A549 (cell line): Measurements from ENCODE around the gene LSM4. TPM values are rescaled to one million over a fixed set of nuclear protein-coding genes. Genes with fewer than 3 reads are reported as not detected.

Experiments
- ATAC-seq, 2 experiments: fragments of 200-7000 bp in 1 of 2; fragments of >200 bp in 1 of 2; cut with Nextera tagmentation in 1 of 2; cut with Tn5 transposase in 1 of 2; 3 replicates each; pipeline versions ENCODE4 v1.8.0 to v1.9.1; 2018 to 2020; ENCODE audit warnings: mild to moderate bottlenecking in 1 of 2, moderate library complexity in 1 of 2
- CTCF ChIA-PET: fragments of 300-600 bp; sonication (Branson Sonifier 250); formaldehyde crosslinking; extraction: SDS; loops from one replicate; lab custom pipeline; 2021; ENCODE audit warnings: antibody characterized with exemption, inconsistent platforms; lab: Yijun Ruan, JAX
- POLR2A ChIA-PET: fragments of 350-600 bp; formaldehyde crosslinking; extraction: SDS; loops from one replicate; lab custom pipeline; 2021; ENCODE audit warnings: antibody characterized with exemption, inconsistent platforms; lab: Yijun Ruan, JAX
- DNase-seq, 2 experiments: peaks; one replicate each; pipeline versions ENCODE4 v3.0.0 to v3.0.0-alpha.2; 2011 to 2016; ENCODE audit warnings: low read depth in 1 of 2, low spot score in 1 of 2
- FAIRE-seq: peaks from 2 replicates; lab custom pipeline; 2011; peaks lifted over from hg19 to GRCh38; lab: Jason Lieb, UNC
- H3K27ac ChIP-seq, 2 experiments: fragments of >200 bp; sonication (Bioruptor Twin); formaldehyde crosslinking; 3 replicates each; pipeline ENCODE4 v1.5.1; 2016 to 2017
- H3K4me1 ChIP-seq: fragments of >200 bp; sonication (Bioruptor Twin); formaldehyde crosslinking; 3 replicates; pipeline ENCODE4 v1.6.1; 2016
- H3K4me2 ChIP-seq: fragments of >200 bp; sonication (Bioruptor Twin); formaldehyde crosslinking; 3 replicates; pipeline ENCODE4 v1.6.1; 2016
- H3K4me3 ChIP-seq: fragments of >200 bp; sonication (Bioruptor Twin); formaldehyde crosslinking; 3 replicates; pipeline ENCODE4 v1.5.1; 2016
- H3K9me3 ChIP-seq: fragments of >200 bp; sonication (Bioruptor Twin); formaldehyde crosslinking; 3 replicates; pipeline ENCODE4 v1.6.1; 2016
- CBX2 ChIP-seq: fragments of 200-600 bp; sonication (generic); IDR thresholded peaks from 2 replicates; pipeline ENCODE4 v1.6.1; 2016; ENCODE audit warnings: low read depth, mild to moderate bottlenecking, borderline replicate concordance
- CEBPB ChIP-seq, 2 experiments: fragments of >200 bp in 1 of 2; sonication (Bioruptor Twin) in 1 of 2; formaldehyde crosslinking in 1 of 2; IDR thresholded peaks; 2 replicates each; pipeline ENCODE4 v1.6.1; 2012 to 2016
- CTCF ChIP-seq: fragments of >200 bp; sonication (Bioruptor Twin); formaldehyde crosslinking; IDR thresholded peaks from 3 replicates; pipeline ENCODE4 v1.5.1; 2016
- E2F6 ChIP-seq: IDR thresholded peaks from 2 replicates; pipeline ENCODE4 v1.6.1; 2012; ENCODE audit warnings: low read depth, borderline replicate concordance
- EHF ChIP-seq: fragments of 250-450 bp; sonication (Bioruptor Pico); IDR thresholded peaks from 2 replicates; pipeline ENCODE4 v1.5.0; 2020; ENCODE audit warnings: mild to moderate bottlenecking
- ELK1 ChIP-seq: fragments of 150-350 bp; IDR thresholded peaks from 2 replicates; pipeline ENCODE4 v1.6.1; 2014; ENCODE audit warnings: low read depth, mild to moderate bottlenecking, low read length
- EP300 ChIP-seq, 2 experiments: fragments of >200 bp; sonication (Bioruptor Twin); formaldehyde crosslinking; IDR thresholded peaks; 2 replicates in 1 of 2; 3 replicates in 1 of 2; pipeline ENCODE4 v1.6.1; 2016 to 2017
- ESRRA ChIP-seq: fragments of 150-350 bp; IDR thresholded peaks from 2 replicates; pipeline ENCODE4 v1.6.1; 2014; ENCODE audit warnings: mild to moderate bottlenecking, low read length, borderline replicate concordance
- FOSL2 ChIP-seq, 2 experiments: fragments of 450-650 bp in 1 of 2; fragments of >200 bp in 1 of 2; sonication (Bioruptor Twin) in 1 of 2; formaldehyde crosslinking; IDR thresholded peaks; 2 replicates each; pipeline versions ENCODE4 v1.5.0 to v1.6.1; 2016 to 2020; ENCODE audit warnings: mild to moderate bottlenecking in 1 of 2, moderate library complexity in 1 of 2
- HOXB13 ChIP-seq: fragments of 250-450 bp; sonication (Bioruptor Pico); IDR thresholded peaks from 2 replicates; pipeline ENCODE4 v1.5.0; 2020; ENCODE audit warnings: low read depth, mild to moderate bottlenecking, moderate library complexity
- JUNB ChIP-seq: fragments of >200 bp; sonication (Bioruptor Twin); formaldehyde crosslinking; IDR thresholded peaks from 2 replicates; pipeline ENCODE4 v1.6.1; 2016
- KDM5A ChIP-seq: fragments of 200-600 bp; sonication (generic); IDR thresholded peaks from 2 replicates; pipeline ENCODE4 v1.6.1; 2016; ENCODE audit warnings: antibody characterized with exemption, mild to moderate bottlenecking
- MAFK ChIP-seq: fragments of 450-650 bp; IDR thresholded peaks from 2 replicates; pipeline ENCODE4 v1.6.1; 2014; ENCODE audit not compliant: partially characterized antibody
- NFE2L2 ChIP-seq: fragments of 150-350 bp; conservative IDR thresholded peaks from 2 replicates; pipeline ENCODE4 v1.6.1; 2014; ENCODE audit warnings: low read length
- REST ChIP-seq: fragments of 200-600 bp; sonication (generic); IDR thresholded peaks from 2 replicates; pipeline ENCODE4 v1.6.1; 2016; ENCODE audit warnings: antibody characterized with exemption, mild to moderate bottlenecking, moderate library complexity
- RNF2 ChIP-seq: fragments of 200-600 bp; sonication (generic); IDR thresholded peaks from 2 replicates; pipeline ENCODE4 v1.6.1; 2016; ENCODE audit warnings: low read depth, mild to moderate bottlenecking, antibody characterized with exemption, moderate library complexity, borderline replicate concordance
- SMC3 ChIP-seq: fragments of >200 bp; sonication (Bioruptor Twin); formaldehyde crosslinking; IDR thresholded peaks from 3 replicates; pipeline ENCODE4 v1.6.1; 2018; ENCODE audit warnings: inconsistent platforms
- TP53 ChIP-seq: fragments of 250-450 bp; sonication (Bioruptor Pico); IDR thresholded peaks from 2 replicates; pipeline ENCODE4 v1.5.0; 2021; ENCODE audit warnings: mild to moderate bottlenecking, moderate library complexity
- ZNF302 ChIP-seq: fragments of 250-450 bp; sonication (Bioruptor Pico); IDR thresholded peaks from 2 replicates; pipeline ENCODE4 v1.9.0; 2021; ENCODE audit warnings: inconsistent platforms, mild to moderate bottlenecking, moderate library complexity
- ZSCAN20 ChIP-seq: fragments of 250-450 bp; sonication (Bioruptor Pico); IDR thresholded peaks from 2 replicates; pipeline ENCODE4 v1.8.0; 2022; ENCODE audit warnings: mild to moderate bottlenecking, moderate library complexity
- WGBS: methylation state at CpG from one replicate; pipeline ENCODE4 v1.1.6; 2017; ENCODE audit errors: missing lambda C conversion rate; 5-methylcytosine and 5-hydroxymethylcytosine counted together
- polyA plus RNA-seq, 4 experiments: library from polyadenylated mRNA; depleted of rRNA in 3 of 4; stranded (reverse); fragments of >200 nt; fragmentation: RNase III in 1 of 4; extraction: RNeasy Plus Mini Kit Qiagen cat#74134 plus additional on column Dnase treatment in 1 of 4; gene quantifications; 2 replicates in 3 of 4; 3 replicates in 1 of 4; pipeline ENCODE4 v1.2.3, GENCODE V29; 2011 to 2017

LSM4 gene
- polyA plus RNA-seq, 2 of the 4 experiments (the other 2 are of a cell fraction) = 154 to 169 TPM

GRCh38 chr19:18333680-18334079, 10.8 kb upstream of the LSM4 start:
- H3K27ac ChIP-seq = no peak overlapping the region
- H3K4me2 ChIP-seq = no peak overlapping the region
- ATAC-seq (no peak), FAIRE-seq (no peak), DNase-seq (no peak)
- H3K9me3 ChIP-seq = no peaks in the 10 kb centered on the region
- WGBS = 79% methylated on average over 6 of the region's 6 CpGs
- ChIA-PET POLR2A (no interaction called here), CTCF (interaction anchor here (0.6 to 2.3 kb wide), 3 partner anchors 11 to 54 kb away, joined by 3 to 11 read pairs (median 8); partner anchors contain the start of gene LSM4)
- H3K4me1 ChIP-seq = peaks cover 14% of the 10 kb centered on the region
- H3K4me3 ChIP-seq = no peak overlapping the region
- TF ChIP-seq REST = no peak
- no peak for TF ChIP-seq HOXB13 (CRISPR knock-in tag)
- TF ChIP-seq NFE2L2 = no peak
- TF ChIP-seq CEBPB (IDR thresholded peaks at IDR 0.05) = no peak
- TF ChIP-seq TP53 (CRISPR knock-in tag) = no peak
- no peak for TF ChIP-seq CTCF
- no peak for TF ChIP-seq EP300 (IDR thresholded peaks at IDR 0.05)
- no peak for TF ChIP-seq JUNB
- no peak for TF ChIP-seq FOSL2 (IDR thresholded peaks at IDR 0.05)
- TF ChIP-seq FOSL2 (CRISPR knock-in tag; IDR thresholded peaks at IDR 0.05) = no peak
- no peak for TF ChIP-seq KDM5A
- TF ChIP-seq EHF = no peak
- no peak for TF ChIP-seq CBX2
- TF ChIP-seq E2F6 = no peak
- no peak for TF ChIP-seq ZSCAN20 (CRISPR knock-in tag)
- TF ChIP-seq ESRRA = no peak
- no peak for TF ChIP-seq ZNF302 (CRISPR knock-in tag)
- no peak for TF ChIP-seq ELK1
- TF ChIP-seq SMC3 = no peak
- no peak for TF ChIP-seq MAFK
- TF ChIP-seq RNF2 = no peak
